HG03469 (cell line): ENCODE measurements around the gene CCDC146.
"Not testable (repeated sequence)": the region's sequence is repeated elsewhere in the genome, so short reads cannot be mapped to it uniquely, and the experiment has no call there.

Experiments
- ATAC-seq: cut with Tn5 transposase; IDR thresholded peaks from one replicate; pipeline ENCODE4 v1.9.1; 2021; ENCODE audit warnings: mild to moderate bottlenecking, moderate library complexity, moderate number of reproducible peaks; ENCODE audit not compliant: unreplicated experiment

Gene CCDC146

DNA sequence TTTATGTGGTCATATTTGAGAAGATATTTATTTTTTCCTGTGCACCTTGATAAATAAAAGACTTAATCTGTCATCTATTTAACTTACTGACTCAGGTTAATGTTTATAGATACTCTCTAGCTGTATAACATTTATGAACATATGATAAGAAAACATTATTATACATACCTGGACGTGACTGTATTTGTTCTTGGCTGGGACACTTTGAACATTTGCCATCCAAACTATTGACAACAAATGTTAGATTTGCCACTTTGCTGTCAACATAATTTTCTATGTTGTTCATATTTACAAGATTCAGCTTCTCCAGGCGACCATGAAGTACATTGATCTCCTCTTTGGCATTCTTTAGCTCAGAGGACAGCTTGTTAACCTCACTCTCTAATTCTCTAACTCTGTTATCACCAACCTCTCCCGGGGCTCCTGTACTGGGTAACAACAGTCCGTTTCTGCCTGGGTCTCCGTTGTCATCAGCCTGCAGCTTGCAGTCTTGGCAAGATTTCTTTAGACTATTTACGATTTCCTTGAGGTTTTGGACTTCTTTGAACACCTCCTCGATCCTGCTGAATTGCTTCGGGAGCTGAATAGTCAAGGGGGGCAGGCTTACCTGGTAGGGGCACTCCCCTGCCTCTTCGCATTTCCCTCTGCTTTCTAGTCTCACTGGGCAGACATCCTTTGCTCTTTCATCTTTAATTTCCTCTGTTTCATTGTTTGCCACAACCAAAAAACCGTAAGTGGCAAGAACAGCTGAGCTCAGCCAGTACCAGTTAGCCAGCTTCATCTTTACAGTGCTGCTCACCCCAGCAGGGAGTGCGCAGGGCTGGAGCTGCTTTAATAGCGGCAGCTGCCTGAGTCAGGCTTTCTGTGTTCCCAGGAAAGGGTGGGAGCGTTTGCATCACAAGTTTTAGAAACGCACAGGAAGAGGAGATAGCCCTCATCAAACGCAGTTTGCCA, 76.9 kb downstream of the CCDC146 start, which contains the start of gene FGL2:
TSS of gene FGL2 (minus strand) at position 807 of the 954 bp plus-strand sequence. CDS start at position 781, 26 bp downstream.
- ATAC-seq, result no peak

DNA sequence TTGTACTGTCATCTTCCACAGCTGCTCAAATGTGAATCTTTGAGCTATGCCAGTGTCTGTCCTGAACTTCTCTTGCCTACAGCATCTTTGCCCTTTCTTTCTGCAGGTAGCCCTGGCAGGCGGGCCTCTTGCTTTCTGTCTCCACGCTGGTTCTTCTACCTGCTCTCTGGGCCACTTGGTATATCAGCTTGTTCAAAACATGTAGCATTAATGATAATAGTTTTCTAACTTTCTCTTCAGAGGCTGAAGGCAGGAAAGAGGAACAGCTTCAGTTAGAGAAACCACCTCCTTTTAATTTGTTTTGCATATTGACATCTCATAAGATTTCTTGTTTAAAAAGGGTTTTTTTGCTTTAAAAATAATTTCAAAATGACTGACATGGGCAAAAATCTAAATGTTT, 78.1 kb downstream of the CCDC146 start:
- ATAC-seq, result peak; percentile 26

- ATAC-seq, result peak; percentile 89
Observed at GRCh38 chr7:77202481-77202976, 80.1 kb downstream of the CCDC146 start.

DNA sequence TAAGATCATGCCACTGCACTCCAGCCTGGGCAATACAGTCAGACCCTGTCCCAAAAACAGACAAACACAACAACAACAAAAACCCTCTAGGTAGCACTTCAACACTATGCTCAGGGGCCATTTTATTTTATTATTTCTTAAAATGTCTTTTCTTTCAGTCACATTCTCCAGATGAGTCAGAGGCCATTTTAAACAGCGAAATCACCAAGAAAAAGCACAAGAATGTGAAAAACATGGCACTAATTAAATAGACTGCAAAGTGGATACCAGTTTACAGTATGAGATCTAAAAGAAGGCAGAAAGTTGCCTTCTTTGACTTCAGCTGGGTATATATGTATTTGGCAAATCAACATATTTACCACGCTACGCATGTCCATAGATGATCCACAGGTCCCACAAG, 83.3 kb downstream of the CCDC146 start:
- no peak for ATAC-seq

GRCh38 chr7:77208416-77208815, 86.0 kb downstream of the CCDC146 start:
- no peak for ATAC-seq

- no peak for ATAC-seq
Observed at GRCh38 chr7:77209479-77210139, 87.2 kb downstream of the CCDC146 start.

DNA sequence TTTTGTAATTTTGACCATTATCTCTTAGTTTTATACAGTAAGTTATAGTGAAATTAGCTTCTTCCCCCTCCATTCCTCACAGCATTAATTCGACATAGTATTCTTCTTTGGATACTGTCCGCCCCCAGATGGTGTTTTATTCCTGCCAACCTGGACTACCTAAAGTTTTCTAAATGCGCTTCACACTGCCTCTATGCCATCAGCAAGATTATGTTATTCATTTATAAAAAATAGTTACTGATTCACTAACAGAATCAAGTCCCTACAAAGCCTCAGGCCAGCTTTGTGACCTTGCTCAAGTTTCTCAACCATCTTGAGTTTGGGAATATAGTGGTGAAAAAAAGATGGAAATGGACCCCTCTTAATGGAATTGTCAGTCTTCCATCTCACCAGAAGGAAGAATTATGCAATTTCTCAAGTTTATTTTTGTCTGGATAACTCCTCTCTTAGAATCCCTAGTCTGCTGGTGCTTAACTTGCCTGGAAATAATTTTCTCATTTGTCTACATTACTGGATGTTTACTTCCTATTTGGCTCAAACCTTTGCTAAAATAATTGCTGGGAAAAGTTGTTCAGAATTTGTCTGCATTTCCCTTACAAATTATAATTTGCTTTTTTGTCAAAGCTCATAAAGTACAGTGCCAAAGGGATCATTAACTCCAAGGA, 93.9 kb downstream of the CCDC146 start:
- no peak for ATAC-seq

GRCh38 chr7:77217474-77218185, 95.2 kb downstream of the CCDC146 start:
- no peak for ATAC-seq

GRCh38 chr7:77219701-77220331, 97.4 kb downstream of the CCDC146 start:
- not testable (repeated sequence) for ATAC-seq

DNA sequence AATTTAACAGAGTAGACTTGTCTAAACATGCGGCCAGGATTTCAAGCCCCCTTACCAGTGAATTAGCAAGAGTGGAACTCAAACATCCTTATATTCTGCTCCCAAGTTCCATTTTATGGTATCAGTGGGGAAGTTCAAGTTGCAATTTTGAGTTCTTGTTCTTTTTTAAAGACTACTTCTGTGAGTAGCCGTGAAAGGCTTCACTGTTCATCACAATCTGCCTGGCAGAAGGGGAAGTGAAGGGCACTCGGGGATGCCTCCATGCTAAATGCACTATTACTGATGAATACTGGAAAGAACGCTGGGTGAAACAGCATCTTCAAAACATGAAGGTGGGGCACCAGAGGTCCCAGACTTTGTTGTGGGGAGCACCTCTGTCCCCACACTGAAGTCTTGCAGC, 99.7 kb downstream of the CCDC146 start:
- ATAC-seq, result no peak

- ATAC-seq, result no peak
Observed at GRCh38 chr7:77222819-77223218, 100.4 kb downstream of the CCDC146 start.

GRCh38 chr7:77223261-77223660, 100.8 kb downstream of the CCDC146 start:
- ATAC-seq, result no peak

- no peak for ATAC-seq
Observed at GRCh38 chr7:77226357-77226839, 104.0 kb downstream of the CCDC146 start.

- not testable (repeated sequence) for ATAC-seq
Observed at GRCh38 chr7:77228795-77229194, 106.4 kb downstream of the CCDC146 start.

- ATAC-seq, result no peak
Observed at GRCh38 chr7:77232467-77232866, 110.1 kb downstream of the CCDC146 start.

- ATAC-seq, result no peak
Observed at GRCh38 chr7:77235276-77235675, 112.9 kb downstream of the CCDC146 start.

DNA sequence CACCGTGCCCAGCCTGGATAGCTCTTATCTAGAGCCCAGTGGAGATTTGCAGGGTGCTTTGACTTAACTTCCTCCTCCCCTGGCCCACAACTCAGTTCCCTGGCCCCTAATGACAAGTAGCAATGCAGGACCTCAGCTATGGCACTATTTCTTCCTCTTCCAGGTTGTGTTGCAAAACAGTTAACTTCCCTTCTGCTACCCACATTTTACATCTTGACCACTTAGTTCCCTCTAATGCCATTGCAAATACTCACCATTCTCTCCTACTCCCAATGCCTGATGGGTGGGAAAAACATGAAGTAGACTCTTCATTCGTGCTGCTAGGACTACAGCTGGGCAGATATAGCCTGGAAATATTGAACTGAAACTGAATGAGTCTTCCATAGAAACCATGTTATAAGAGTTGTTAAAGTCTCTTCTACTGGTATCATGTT, 116.3 kb downstream of the CCDC146 start:
- ATAC-seq, result no peak

GRCh38 chr7:77239471-77239870, 117.1 kb downstream of the CCDC146 start:
- no peak for ATAC-seq

GRCh38 chr7:77242068-77242467, 119.7 kb downstream of the CCDC146 start:
- no peak for ATAC-seq

GRCh38 chr7:77242554-77242953, 120.1 kb downstream of the CCDC146 start:
- no peak for ATAC-seq
